NCI-H226 (cell line): ENCODE data around the gene LSAMP.
A peak's percentile ranks its signal among the peaks of the same experiment; 100 is the strongest.

Experiments
- DNase-seq: peaks from one replicate; pipeline ENCODE4 v3.0.0-alpha.2; 2015

The LSAMP gene

DNA sequence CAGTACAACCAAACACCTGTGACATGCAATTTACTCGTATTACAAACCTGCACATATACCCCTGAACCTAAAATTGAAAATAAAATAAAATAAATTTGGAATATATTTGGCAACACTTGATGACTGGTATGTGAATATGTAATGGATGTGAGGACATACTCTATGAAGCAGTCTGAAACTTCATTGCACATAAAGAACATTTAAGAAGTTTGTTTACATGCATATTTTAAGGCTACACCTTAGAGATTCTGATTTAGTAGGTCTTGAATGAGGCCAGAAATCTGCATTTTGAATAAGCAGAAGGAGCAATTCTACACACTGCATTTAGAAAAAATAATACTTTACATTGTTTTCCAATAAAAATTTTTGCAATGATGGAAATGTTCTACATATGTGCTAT, 284.7 kb downstream of the LSAMP start:
- DNase-seq = no peak

DNA sequence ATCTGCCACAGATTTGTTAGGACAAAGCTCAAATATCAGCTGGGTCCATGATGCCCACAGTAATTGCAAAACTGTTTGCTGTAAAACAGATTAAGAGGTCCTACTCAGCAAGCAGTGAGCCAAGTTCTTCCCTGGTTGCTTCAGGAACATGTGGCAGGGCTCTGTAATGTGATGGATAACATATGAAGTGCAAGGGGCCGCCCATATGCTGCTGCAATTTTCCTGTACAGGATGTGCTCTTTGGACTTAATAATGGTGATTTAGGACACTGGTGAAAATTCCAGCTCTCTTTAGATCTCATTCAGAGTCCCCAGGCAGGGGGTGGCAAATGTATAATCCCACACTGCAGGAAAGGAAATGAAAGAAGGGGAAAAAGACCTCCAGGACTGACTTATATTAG, 289.4 kb downstream of the LSAMP start:
- no peak for DNase-seq

DNA sequence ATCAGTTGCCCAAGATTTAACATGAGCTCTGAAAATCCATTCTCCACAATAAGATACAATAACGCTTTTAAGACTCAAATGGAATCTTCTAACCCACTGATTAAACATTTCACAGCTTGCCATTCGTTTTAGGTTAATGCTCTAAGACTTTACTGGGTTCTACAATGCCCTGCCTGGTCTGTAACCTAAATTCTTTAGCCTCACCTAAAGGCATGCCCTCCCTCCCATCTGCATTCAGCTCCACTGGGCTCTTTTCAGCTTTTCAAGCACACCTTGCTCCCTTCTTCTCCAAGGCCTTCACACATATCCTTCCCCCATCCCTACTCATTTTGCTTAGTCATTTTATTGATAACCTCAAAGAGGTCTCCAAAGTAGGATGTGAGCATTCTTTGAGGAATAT, 290.9 kb downstream of the LSAMP start:
- DNase-seq = no peak

DNA sequence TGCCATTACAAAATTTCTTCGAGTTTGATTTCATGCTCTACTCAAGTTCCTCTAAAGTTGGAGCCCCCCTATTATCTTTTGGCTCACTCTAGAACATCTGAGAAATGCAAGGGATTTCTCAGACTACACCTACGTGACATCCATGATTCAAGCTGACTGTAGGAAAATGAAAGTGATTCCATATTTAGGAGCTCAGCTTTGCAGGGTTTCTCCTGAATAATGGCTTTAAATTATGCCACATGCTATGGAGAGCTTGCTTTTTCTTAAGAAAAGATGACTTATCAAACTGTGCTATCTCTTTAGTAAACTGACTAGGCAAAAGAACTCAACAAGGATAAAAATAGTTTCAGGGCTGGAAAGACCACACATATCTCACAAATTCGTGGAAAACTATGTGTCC, 292.1 kb downstream of the LSAMP start:
- no peak for DNase-seq

DNA sequence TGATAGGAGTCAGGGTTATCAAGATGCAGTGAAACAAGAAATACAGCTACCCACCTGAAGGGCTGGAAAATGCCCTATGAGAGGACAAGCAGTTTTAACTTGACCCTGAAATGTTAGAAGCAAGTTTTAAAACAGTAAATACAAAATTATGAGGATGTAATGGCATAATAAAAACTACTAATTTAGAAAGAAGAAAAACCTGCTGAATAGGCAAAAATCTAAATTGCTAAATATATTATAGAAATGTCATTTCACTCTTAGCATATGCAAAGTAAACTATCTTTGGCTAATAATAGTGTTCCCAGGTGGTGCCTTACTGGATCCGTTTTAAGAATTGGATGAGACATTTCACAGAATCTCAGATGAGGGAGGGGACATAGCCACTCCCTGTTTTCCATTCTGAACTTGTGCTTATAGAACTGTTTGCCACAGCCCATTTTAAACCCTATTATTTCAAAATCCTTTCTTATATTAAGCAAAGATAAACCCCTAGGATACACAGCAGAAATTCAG, 294.6 kb downstream of the LSAMP start:
- DNase-seq = no peak

DNA sequence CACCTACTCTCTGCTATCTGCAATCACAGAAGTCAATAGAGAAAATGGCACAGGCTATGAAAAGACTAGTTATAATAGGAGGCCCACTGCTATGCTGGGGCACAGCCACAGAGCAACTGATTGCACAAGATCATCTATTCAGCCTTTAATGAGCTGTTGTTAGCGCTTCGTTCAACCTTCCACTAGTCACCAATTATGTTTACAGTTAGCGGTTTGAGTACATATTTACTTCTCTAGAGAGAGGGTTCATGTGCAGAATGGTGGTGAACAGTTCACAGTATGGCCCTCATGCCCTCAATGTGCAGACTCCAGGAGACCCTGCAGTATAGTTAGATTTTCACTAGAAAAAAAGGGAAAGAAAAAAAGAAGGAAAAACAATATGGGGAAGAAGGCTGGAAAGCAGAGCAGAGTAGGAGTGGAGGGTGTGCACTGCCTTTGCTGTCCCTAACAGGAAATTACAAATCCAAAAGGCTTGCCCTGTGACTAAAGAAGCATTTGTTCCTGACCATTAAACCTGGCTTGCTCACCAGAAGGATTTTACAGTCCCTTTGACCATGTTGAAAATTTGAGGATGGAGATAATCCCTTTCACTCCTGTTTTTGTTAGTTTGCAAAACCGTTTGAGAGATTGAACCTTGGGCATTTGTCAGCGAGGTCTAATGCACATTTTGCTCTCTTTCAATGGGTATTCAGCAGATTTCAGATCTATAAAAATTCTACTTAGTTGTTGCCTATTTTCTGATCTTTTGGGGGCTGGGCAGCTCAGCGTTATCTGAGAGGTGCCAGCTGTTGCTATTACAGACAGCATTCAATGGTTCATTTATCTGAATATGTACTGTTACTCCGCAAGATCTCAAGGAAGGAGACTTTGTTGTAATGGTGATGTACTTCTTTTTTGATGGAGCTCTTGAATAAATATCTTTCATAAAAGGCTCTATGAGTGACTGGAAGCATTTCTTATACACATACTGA, 296.1 kb downstream of the LSAMP start:
- no peak for DNase-seq

DNA sequence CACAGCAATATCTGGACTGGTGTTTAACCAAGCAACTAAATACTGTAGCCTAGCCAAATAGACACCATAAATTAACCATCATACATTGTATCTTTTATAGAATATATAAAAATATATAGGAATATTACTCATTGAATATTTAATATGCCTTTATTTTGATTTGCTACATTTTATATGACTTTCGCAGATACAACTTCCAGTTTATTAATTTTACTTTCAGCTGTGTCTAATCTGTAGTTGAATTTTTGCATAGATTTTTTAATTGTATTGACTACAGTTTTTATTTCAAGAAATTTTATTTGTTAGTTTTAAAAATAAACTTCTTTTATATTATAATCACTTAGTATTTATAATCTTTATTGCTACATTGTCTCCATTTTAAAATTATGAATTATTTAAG, 299.7 kb downstream of the LSAMP start:
- no peak for DNase-seq

DNA sequence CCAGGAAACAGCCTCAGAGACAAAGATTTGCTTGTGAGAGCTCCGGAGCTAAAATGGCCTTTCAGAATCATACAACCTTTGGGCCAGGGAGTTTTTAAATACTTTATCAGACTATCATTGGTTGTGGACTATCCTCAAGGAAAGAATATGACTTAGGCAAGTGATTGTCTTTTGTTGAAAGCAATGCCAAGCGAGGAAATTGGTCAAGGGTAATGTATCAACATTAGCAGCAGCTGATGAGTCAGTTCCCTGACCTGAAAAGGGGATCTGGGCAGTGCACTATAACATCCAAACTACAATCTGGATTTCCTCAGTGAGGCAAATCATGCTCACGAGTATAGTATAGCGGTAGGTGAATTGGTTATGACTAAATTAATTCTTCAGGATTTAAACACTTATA, 303.6 kb downstream of the LSAMP start:
- no peak for DNase-seq

DNA sequence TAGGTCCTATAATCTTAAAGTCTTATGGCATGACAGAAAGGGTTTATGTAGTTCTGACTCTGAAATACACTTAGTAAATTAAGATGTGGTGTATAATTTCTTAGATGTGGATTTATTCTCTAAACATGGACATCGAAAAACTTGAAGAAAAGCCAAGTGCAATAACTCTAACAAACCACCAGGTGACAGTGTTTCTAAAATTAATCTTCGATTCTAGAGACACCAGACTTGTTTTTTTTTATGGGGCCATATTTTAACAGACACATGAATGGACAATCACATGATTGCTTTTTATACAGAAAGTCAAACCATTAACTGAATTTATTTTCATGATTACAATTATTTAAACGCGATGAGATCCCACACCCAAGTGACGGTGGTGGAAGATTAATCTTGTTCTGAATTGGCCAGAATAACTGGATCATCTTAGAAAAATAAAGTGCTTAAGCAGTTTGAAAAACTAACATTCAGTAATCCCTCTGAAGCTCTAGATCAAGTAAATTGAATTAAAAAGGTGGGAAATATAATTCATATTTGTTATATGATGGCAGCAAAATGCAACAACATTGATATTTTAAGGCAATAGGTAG, 305.1 kb downstream of the LSAMP start:
- peak; percentile 5 for DNase-seq

DNA sequence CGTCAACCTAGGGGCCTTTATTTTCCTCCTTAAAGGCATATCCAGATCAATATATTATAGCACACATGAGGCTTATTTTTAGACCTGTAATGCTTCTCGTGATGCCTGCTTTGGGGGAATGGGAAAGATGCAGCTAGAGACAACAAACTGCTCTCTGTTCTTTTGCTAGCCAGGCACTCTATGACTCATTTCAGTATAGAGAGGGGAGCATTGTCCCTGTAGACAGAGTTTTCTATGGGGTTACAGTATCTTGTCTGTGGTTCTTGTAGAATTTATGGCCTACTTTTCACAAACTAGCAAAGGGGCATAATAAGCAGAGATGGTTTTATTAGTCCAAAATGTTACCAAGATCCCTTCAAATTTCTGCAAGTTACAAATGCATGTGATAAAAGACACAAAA, 305.6 kb downstream of the LSAMP start:
- no peak for DNase-seq

DNA sequence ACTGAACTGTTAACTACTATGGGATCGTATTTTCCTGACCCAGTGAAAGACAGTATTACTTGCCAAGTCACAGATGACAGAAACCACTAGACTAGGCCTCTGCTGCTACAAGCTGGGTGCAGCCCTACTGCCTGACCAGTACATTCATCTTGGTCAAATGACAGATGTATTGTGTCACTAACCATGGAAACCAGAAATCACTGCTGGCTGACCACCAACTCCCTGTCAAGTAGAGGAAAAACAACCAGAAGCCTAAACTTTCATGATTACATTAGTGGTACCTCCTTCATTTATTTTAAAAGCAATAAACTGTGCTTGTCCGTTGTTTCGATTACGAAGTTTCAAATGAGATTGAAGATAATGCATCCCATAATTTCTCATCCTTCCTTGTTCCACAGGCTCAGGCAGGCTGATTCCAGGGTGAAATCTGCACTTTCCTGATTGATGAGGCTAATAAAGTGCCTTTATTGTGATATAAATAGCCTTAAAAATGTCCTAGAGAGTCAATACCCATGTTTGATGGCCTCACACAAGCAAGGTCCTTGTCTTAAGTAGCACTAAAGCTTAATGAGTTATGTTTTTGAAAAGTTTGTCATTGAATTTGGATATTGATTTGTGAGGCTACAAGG, 309.7 kb downstream of the LSAMP start:
- no peak for DNase-seq

DNA sequence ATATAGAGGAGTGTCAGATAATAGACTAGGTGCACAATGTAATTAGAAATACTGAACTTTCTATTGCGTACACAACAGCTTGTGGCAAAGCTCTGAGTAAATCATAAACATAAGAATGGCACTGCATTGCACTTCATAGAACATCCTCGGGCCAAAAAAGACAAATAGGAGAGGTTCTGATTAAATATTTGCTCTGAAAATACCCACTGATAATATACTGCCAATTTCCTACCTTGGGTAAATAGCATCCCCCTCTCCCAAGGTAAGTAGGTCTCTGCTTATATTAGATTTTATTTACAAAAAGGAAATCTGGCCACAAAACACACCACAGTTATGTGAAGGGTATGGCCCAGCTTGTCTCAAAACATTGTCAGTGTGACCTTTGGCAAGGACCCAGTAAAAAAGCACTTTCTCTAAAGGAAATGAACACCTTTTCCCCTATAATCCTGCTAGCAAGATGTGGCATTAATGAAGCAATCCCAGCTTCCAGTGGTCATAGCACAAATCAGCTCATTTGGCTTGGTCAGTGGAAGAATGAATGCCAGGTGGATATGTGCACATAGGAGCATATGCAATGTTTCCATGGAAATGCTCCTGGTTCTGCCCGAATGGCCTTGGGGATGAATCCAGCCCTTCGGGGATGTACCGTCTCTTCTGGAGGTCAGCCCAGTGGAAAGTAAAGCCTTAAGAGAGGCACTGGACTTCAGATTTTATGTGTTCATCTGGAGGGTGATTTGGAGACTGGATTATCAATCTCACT, 315.9 kb downstream of the LSAMP start:
- DNase-seq = no peak

DNA sequence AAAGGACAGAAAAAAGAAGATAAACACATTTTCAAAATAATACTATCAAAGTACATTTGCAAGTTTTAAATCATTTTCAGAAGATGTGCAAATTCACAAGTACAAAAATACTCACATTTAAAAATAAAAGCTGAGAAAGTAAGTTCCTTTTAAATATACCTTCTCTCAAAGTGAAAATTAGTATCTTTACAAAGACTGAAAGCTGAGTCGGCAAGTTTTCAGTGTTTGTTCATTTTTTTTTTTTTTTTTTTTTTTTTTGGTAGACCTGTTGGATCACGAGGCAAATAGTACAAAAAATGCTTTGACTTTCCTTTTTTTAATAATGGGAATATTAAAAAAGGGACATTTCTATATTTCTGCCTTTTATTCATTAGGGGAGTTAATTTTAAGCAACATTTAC, 317.8 kb downstream of the LSAMP start:
- DNase-seq = no peak

DNA sequence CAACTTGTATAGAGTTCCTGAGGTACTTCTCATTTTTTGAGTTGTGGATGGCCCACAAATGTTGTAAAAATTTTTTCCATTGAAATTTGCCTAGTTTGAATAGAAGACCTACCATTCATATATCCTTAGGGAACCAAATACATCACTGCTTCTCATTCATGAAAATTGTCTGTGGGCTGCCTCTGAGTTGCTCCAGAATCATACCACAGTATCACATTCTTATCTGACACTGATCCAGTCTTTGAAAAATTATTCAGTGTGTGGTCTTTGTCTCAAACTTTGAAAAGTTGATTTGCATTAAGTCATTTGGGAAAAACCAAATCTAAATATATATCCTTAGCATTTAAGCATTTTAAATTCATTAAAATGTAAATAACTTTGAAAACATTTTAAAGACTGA, 321.1 kb downstream of the LSAMP start:
- no peak for DNase-seq

DNA sequence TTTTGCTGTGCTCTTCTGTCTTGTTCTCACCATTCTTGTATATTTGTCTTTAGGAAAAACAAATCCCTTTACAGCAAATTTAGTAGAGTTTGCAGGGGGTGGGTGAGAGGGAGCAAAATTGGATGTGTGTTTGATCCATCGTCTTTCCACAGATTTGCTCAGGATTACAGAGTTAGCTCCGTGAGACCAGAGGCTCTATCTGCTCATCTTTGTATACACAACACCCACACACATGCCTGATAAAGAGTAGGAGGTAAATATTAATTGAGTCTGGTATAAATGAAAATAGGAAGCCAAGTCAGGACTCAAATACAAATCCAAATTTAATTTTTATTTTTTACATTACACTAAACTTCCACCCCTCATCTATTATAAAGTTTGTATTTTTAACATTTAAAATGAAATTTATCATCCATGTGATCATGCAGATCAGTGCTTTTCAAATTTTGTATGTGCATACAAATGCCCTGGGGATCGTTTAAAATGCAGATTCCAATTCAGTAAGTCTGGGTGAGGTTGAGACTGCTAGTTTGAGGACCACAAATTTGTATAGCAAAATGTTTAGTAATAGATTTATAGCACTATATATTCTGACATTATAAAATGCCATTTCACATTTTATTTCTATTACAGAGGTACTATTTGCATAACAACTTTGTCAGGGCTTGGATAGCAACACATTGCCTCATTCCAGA, 326.7 kb downstream of the LSAMP start:
- DNase-seq = no peak

DNA sequence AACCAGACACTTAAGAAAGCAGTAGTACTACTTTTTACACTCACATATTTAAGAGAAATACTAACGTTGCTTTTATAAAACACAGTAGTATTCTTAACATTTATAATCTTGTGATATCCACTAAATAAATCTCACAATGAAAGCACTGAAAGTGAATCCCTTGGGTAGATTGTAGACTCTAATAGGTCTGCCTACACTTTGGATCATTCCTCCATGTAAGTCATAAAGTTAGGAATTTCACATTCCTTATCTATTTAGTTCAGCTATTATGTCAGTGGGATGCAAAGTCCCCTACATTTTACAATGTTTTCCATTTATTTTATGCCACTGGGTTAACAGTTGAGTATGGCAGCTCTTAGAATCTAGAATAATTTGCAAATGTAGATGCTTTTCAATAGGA, 330.7 kb downstream of the LSAMP start:
- no peak for DNase-seq

DNA sequence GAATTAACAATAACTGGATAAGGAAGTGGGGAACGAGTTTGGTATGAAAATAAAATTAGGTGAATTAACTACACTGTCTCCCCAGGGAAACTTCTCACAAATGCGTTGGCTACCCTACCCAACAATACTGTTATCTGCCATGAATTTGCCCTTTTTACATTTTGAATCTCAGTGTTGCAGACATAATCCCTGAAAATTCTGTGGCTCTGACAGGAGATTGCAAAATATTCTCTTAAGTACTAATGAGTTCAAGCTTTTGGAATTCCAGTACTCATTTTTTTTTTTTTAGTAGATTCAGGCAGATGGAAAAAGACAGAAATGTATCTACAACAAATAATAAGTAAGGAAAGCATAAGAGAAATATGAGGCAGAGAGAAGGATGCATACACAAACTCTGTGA, 332.6 kb downstream of the LSAMP start:
- DNase-seq = no peak

DNA sequence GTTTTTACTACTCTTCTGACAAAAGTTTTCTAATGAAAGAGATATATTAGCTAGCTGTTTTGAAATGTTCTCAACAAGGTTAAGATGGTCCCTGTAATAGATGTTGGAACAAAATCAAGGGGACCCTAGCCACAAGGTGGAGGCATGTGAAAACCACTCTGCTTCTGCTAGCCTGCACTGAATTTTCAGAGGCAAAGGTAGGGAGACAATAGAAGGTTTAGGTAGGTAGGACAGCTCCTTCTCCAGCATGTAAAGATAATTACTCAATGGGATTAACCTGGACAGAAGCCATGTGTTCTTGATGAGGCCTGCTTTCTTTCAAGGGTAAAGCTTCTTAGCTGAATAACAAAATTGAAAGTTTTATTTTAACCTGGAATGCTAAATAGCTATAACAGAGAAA, 333.5 kb downstream of the LSAMP start:
- DNase-seq = no peak

DNA sequence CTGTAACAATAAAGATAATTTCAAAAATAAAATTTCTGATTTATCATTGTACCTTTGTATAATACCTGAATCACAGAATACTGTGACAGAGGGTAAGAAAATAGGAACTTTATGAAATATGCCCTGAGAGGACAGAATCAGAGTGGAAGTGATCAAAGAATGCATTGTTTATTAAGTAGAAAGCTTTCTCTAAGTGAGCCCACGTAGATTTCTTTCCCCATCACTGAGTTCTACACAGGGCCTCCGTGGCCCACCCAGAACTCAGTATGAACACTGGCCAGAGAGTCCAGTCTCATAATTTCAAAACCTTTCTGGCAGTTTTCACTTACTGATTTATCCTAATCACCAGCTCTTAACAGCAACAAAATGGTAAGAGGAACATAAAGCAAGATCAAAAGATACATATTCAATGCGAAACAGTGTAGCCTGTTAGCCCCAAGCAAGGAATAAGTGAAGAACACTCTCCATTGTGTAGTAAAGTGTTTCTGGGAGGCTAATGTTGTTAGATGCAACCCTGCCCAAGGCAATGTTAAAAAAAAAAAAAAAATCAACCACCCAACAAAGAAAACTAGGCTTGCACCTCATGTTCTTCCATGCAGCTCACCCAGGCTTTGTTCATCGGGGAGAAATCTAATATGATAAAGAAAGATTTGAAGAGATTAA, 341.3 kb downstream of the LSAMP start:
- no peak for DNase-seq

DNA sequence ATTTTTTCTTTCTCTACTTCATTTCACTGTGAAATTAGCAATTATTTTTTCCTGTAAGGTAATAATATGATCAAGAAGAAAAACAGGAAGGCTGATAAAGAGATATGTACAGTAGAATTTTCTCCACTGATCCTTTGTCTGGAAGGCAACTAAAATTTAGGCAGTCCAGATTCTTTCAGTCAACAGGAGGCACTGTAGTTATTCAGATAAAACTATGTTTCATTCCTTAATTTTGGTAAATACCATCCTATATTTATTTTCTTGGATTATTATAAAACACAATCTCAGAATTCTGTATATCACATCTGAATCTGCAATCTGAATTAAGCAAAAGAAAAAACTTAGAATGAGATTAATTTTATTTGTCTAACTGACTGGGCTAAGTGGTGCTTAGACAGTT, 343.2 kb downstream of the LSAMP start:
- DNase-seq = no peak

DNA sequence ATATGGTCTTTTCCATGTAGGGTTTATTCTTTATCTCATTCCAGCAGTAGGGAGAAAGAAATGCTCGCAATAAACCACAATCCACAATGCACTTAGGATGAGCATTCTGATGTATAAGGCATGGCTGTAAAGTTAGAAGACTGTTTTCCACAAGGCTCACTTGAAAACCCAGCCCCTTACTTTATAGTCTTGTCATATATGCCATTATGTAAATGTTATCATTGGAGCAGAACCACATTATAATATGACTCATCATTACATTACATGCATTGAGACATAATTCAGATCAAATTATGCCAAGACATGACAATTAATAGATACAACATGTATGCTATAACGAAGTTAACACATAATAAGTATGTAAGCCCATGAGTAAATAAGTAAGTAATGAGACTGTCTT, 348.1 kb downstream of the LSAMP start:
- no peak for DNase-seq

DNA sequence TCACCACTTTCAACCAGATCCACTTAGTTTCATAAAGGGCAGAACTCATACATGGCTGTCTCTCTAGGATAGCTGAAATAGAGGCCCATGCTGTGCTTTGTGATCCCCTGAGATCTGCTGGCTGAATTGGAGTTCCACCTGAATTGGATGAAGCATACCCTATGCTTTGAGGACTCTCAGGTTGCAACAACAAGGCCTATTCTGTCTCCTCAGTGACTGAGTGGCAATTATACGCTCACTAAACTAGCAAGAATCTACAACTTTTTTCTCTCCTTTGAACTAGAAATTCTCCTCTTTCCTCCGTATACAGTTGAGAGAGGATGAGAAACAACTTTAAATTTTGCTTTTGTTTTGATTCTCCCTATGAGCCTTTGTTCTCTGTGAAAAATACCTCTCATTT, 348.7 kb downstream of the LSAMP start:
- no peak for DNase-seq
